ENCODE results near the gene CORO1A.
A peak's percentile ranks its signal among the peaks of the same experiment; 100 is the strongest.
"Not testable (repeated sequence)": the region's sequence is repeated elsewhere in the genome, so short reads cannot be mapped to it uniquely, and the experiment has no call there.

The CORO1A gene

DNA sequence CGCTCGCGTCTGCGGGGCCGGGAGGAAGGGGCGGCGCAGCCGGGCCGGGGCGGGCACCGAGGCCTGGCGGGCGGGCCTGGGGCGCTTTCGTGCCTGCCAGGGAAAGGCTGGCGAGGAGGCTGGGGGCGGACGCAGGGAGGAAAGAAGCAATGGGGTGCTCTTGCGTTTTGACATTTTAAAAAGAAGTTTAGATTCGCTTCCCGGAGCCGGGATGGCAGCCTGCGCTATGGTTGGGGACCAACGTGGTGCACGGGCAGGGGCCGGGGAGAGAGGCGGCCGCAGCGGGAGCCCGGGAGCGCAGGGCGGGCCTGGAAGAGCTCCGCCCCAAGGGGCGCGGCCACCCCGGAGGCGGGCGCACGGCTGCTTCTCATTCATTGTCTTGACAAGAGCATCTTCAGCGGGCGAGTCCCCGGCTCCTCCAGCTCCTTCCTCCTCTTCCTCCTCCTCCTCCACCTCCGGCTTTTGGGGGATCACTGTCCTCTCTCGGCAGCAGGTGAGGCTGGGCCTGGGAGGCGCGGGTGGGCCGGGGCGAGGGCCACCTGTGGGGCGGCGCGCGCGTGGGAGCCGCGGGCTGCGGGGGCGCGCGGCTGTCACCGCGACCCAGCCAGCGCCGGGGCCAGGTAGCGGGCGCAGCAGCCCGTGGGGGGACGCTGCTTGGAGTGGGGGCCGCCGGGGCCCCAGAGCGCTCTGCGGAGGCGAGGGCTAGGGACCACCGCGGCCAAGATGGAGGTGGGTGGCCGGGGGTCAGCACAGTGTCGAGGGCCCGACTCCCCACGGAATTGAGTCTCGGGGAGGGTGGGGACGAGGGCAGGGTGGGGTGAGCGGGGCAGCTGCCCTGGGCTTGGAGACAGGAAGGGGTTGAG is at the start of gene CORO1A:
CORO1A (plus strand) TSS at position 370 of the 863 bp plus-strand sequence. CDS start 1,608 bp downstream, outside the sequence.
- peak; percentile 70 for DNase-seq (ENCODE audit: low read depth)

- no peak for DNase-seq (ENCODE audit: low read depth)
These were observed 46.3 kb upstream of the CORO1A start for GRCh38 chr16:30136971-30137605.

DNA sequence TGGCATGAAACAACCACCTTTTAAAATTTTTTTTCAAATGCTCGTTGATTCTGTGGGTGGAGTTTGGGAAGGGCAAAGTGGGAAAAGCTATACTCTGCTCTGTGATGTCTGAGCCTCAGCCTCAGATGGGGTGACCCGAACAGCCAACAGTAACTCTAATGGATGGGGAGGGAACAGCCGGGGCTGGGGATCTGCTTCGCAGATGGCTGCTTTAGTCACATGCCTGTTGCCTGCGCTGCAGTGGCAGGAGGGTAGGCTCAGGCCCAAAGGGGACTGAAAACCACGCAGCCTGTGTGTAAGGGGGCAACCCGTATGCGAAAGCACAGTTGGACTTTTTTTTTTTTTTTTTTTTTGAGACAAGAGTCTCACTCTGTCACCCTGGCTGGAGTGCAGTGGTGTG is 45.5 kb upstream of the CORO1A start:
- no peak for DNase-seq (ENCODE audit: low read depth)

DNA sequence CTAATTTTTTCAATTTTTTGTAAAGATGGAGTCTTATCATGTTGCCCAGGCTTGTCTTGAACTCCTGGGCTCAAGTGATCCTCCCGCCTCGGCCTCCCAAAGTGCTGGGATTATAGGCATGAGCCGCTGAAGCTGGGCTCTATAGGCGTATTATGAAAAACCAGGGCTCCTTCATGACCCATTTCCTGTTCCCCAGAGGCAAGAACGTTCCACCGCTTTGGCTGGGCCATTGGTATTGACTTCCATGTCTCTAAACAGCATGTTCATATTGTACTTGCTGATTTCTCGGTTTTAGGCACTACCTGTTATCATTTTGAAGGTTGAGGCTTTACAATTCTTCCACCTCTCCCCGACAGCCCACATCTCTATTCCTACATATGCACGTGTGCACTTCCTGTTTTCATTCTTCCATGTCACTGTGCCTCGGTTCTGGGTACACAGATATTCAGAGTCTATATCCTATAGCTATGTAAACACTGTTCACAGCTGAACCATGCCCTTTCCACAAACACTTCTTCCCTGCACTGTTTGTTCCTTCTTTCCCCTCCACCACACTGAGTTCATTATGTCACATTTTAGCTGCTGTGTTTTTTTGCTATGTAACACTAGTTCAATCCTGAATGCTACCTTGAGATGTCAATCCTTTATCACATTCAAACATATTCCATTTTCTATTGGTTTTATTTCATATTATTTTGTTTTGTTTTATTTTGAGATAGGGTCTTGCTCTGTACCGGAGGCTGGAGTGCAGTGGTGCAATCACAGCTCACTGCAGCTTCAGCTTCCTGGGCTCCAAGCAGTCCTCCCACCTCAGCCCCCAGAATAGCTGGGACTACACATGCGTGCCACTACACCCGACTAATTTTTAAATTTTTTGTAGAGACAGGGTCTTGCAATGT is 43.6 kb upstream of the CORO1A start:
- no peak for DNase-seq (ENCODE audit: low read depth)

DNA sequence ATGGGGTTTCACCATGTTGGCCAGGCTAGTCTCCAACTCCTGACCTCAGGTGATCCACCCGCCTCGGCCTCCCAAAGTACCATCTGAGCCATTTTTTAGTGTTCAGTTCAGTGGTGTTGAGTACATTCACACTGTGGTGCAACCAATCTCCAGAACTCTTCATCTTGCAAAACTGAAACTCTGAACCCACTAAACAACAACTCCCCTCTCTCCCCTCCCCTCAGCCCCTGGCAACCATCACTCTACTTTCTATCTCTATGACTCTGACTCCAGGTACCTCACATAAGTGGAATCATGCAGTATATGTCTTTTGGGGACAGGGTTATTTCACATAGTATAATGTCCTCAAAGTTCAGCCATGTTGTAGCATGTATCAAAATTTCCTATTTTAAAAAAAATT is 41.7 kb upstream of the CORO1A start:
- no peak for DNase-seq (ENCODE audit: low read depth)

DNA sequence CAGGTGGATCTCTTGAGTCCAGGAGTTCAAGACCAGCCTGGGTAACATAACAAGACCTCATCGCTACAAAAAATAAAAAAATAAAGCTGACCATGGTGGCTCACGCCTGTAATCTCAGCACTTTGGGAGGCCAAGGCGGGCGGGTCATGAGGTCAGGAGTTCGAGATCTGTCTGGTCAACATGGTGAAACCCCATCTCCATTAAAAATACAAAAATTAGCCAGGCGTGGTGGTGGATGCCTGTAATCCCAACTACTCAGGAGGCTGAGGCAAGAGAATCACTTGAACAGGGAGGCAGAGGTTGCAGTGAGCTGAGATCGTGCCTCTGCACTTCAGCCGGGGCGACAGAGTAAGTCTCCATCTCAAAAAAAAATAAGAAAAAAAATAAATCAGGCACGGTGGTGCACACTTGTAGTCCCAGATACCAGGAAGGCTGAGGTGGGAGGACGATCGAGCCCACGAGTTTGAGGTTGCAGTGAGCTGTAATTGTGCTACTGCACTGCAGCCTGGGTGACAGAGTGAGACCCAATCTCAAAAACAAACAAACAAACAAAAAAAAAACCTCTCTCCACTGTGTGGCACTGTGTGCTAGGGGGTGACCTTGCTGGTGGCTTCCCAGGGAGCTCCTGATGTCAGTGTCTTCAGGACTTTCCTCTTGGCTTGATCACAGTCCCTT is 40.6 kb upstream of the CORO1A start:
- DNase-seq (ENCODE audit: low read depth) = no peak

- no peak for DNase-seq (ENCODE audit: low read depth)
These were observed 40.1 kb upstream of the CORO1A start for GRCh38 chr16:30143347-30143702.

- no peak for DNase-seq (ENCODE audit: low read depth)
These were observed 39.4 kb upstream of the CORO1A start for GRCh38 chr16:30144017-30144416.

GRCh38 chr16:30144917-30145316 is 38.5 kb upstream of the CORO1A start:
- no peak for DNase-seq (ENCODE audit: low read depth)

DNA sequence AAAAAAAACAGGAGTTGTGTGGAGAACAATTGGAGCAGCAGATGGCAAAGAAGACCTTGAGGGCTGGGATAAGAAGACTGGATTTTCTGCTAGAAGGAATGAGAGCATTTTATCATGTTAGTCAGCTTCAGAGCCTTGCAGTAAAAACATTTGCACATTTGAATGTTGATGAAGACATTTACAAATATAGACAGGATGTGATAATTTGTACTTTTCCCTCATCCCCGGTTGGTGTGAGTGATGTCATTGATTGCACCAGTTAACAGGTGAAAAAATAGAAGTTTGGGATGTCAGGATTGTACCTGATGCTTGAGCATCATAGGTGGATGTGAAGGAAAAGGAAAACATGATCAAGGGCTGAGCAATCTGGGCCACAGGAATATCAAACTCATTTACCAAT is 37.7 kb upstream of the CORO1A start:
- DNase-seq (ENCODE audit: low read depth) = no peak

- no peak for DNase-seq (ENCODE audit: low read depth)
These were observed 35.4 kb upstream of the CORO1A start for GRCh38 chr16:30147843-30148510.

DNA sequence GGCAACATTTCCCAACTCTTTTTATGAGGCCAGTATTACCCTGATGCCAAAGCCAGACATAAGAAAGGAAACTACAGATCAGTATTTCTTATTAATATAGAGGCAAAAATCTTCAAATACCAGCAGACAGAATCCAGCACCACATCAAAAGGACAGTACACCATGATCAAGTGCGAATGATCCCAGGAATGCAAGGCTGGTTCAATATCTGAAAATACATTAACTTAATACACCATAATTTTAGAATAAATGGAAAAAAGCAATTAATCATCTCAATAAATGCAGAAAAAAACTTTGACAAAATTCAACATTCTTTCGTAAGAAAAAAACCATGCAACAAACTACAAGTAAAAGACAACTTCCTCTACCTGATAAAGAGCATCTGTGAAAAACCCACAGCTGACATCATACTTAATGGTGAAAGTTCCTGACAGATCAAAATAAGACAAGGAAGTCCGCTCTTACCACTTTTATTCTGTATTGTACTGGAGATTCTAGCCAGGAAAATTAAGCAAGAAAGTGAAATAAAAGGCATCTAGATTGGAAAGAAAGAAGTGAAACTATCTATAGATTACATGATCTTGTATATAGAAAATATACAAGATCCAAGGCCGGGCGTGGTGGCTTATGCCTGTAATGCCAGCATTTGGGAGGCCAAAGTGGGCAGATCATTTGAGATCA is 34.0 kb upstream of the CORO1A start:
- no peak for DNase-seq (ENCODE audit: low read depth)

DNA sequence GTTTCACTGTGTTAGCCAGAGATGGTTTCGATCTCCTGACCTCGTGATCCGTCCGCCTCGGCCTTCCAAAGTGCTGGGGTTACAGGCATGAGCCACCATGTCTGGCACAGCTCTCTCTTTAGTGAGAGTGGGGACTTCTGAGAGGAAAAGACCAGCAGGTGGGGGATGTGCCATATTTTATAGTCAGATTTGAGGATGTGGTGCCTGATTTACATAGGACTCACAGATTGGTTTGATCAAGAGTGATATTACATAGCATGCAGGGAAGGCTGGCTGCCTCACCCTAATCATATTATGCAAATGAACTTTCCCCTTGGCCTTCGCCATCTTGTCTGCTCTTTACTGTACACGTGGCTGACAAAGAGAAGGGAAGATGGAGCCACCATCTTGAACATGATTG is 32.3 kb upstream of the CORO1A start:
- DNase-seq (ENCODE audit: low read depth) = no peak

GRCh38 chr16:30152517-30152916 is 30.9 kb upstream of the CORO1A start:
- DNase-seq (ENCODE audit: low read depth) = no peak

GRCh38 chr16:30155188-30155587 is 28.2 kb upstream of the CORO1A start:
- no peak for DNase-seq (ENCODE audit: low read depth)

DNA sequence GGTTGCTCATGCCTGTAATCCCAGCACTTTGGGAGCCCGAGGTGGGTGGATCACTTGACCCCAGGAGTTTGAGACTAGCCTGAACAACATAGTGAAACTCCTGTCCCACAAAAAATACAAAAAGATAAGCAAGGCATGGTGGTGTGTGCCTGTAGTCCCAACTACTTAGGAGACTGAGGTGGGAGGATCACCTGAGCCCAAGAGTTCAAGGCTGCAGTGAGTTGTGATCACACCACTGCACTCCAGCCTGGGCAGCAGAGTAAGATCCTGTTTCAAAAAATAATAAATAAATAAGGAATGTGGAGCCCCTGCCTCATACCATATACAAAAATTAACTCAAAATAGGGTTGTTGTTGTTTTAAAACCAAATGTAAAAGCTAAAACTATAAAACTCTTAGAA is 26.2 kb upstream of the CORO1A start:
- DNase-seq (ENCODE audit: low read depth) = no peak

DNA sequence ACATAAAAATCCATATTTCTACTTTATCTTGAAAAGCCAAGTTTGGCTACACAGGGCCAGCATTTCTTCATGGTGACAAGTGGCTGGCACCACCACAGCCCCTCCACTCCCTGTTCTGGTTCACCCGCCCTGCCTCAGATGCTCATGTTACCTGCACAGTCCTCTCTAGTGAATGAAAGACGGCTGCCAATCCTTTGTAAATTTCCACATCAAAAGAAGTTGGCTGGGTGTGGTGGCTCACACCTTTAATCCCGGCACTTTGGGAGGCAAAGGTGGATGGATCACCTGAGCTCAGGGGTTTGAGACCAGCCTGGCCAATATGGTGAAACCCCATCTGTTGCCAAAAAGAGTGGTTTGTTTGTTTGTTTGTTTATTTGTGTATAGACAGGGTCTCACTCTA is 19.9 kb upstream of the CORO1A start:
- DNase-seq (ENCODE audit: low read depth) = no peak

- no peak for DNase-seq (ENCODE audit: low read depth)
These were observed 17.1 kb upstream of the CORO1A start for GRCh38 chr16:30166202-30166902.

DNA sequence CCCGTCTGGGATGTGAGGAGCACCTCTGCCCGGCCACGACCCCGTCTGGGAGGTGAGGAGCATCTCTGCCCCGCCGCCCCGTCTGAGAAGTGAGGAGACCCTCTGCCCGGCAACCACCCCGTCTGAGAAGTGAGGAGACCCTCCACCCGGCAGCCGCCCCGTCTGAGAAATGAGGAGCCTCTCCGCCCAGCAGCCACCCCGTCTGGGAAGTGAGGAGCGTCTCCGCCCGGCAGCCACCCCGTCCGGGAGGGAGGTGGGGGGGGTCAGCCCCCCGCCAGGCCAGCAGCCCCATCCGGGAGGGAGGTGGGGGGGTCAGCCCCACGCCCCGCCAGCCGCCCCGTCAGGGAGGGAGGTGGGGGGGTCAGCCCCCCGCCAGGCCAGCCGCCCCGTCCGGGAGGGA is 14.7 kb upstream of the CORO1A start:
- DNase-seq (ENCODE audit: low read depth) = not testable (repeated sequence)

GRCh38 chr16:30169416-30169815 is 14.0 kb upstream of the CORO1A start:
- not testable (repeated sequence) for DNase-seq (ENCODE audit: low read depth)

All from stimulated activated CD8-positive, alpha-beta memory T cell treated with anti-CD3 and anti-CD28 coated beads, Interleukin-12 subunit alpha, Interleukin-12 subunit beta, amount 100 ng/mL, for 1 hour (primary cell).